HEK293 (cell line): Measurements from ENCODE around the gene RIN1.

Source experiments
- CTCF ChIA-PET: fragments of 350-600 bp; formaldehyde crosslinking; extraction: SDS; loops from one replicate; lab custom pipeline; 2021; ENCODE audit warnings: antibody characterized with exemption; lab: Yijun Ruan, JAX
- POLR2A ChIA-PET: fragments of 300-600 bp; formaldehyde crosslinking; extraction: SDS; loops from one replicate; lab custom pipeline; 2020; ENCODE audit warnings: antibody characterized with exemption, inconsistent platforms; lab: Yijun Ruan, JAX
- H3K27ac ChIP-seq: fragments of 200-500 bp; sonication (Bioruptor generic); 2 replicates; pipeline ENCODE4 v1.5.1; 2014; ENCODE audit warnings: low read depth, low read length, control low read depth, inconsistent platforms; ENCODE audit errors: extremely low read depth
- H3K36me3 ChIP-seq, 2 experiments: fragments of 200-500 bp in 1 of 2; sonication (Bioruptor generic) in 1 of 2; 1 replicate in 1 of 2; 2 replicates in 1 of 2; pipeline ENCODE4 v1.5.1; 2014 to 2017; ENCODE audit warnings: inconsistent platforms in 2 of 2, low read length in 2 of 2; ENCODE audit not compliant: control insufficient read depth in 2 of 2, insufficient read depth in 1 of 2
- H3K4me1 ChIP-seq: fragments of 200-500 bp; sonication (Bioruptor generic); 2 replicates; pipeline ENCODE4 v1.5.1; 2014; ENCODE audit warnings: mild to moderate bottlenecking, low read length, inconsistent platforms; ENCODE audit not compliant: control insufficient read depth, insufficient read depth
- H3K4me3 ChIP-seq: 2 replicates; pipeline ENCODE4 v1.5.1; 2011; ENCODE audit warnings: low read depth, mild to moderate bottlenecking, control low read depth, low read length, moderate library complexity
- H3K9me3 ChIP-seq: fragments of 200-500 bp; sonication (Bioruptor generic); 2 replicates; pipeline ENCODE4 v1.5.1; 2014; ENCODE audit warnings: low read depth, low read length, inconsistent platforms; ENCODE audit not compliant: control insufficient read depth, insufficient read depth
- CTCF ChIP-seq: fragments of 450-650 bp; formaldehyde crosslinking; IDR thresholded peaks from 2 replicates; pipeline ENCODE4 v1.5.1; 2016; ENCODE audit warnings: missing biosample characterization, missing genetic modification characterization
- HOXD13 ChIP-seq: sonication (generic); formaldehyde crosslinking; IDR thresholded peaks from 2 replicates; pipeline ENCODE4 v1.8.0; 2022; ENCODE audit warnings: missing genetic modification reagents, borderline replicate concordance
- KLF10 ChIP-seq: fragments of 450-650 bp; IDR thresholded peaks from 2 replicates; pipeline ENCODE4 v1.5.1; 2018; ENCODE audit warnings: missing biosample characterization, mild to moderate bottlenecking, missing genetic modification characterization
- KLF7 ChIP-seq: fragments of 450-650 bp; formaldehyde crosslinking; IDR thresholded peaks from 2 replicates; pipeline ENCODE4 v1.5.1; 2016; ENCODE audit warnings: missing biosample characterization, missing genetic modification characterization, borderline replicate concordance
- KLF8 ChIP-seq: fragments of 450-650 bp; formaldehyde crosslinking; IDR thresholded peaks from 2 replicates; pipeline ENCODE4 v1.5.1; 2016; ENCODE audit warnings: missing biosample characterization, missing genetic modification characterization
- RBAK ChIP-seq: fragments of 450-650 bp; formaldehyde crosslinking; IDR thresholded peaks from 2 replicates; pipeline ENCODE4 v1.5.1; 2016; ENCODE audit warnings: missing biosample characterization, missing genetic modification characterization
- YY1 ChIP-seq: fragments of 450-650 bp; formaldehyde crosslinking; IDR thresholded peaks from 2 replicates; pipeline ENCODE4 v1.5.1; 2018; ENCODE audit warnings: missing biosample characterization, missing genetic modification characterization
- ZBTB8A ChIP-seq: fragments of 450-650 bp; formaldehyde crosslinking; IDR thresholded peaks from 2 replicates; pipeline ENCODE4 v1.5.1; 2016; ENCODE audit warnings: missing biosample characterization, missing genetic modification characterization
- ZFP37 ChIP-seq: fragments of 450-650 bp; formaldehyde crosslinking; IDR thresholded peaks from 2 replicates; pipeline ENCODE4 v1.5.1; 2016; ENCODE audit warnings: missing biosample characterization, missing genetic modification characterization
- ZIC2 ChIP-seq: fragments of 450-650 bp; formaldehyde crosslinking; IDR thresholded peaks from 2 replicates; pipeline ENCODE4 v1.5.1; 2016; ENCODE audit warnings: missing biosample characterization, missing genetic modification characterization
- ZNF10 ChIP-seq: fragments of 450-650 bp; formaldehyde crosslinking; IDR thresholded peaks from 2 replicates; pipeline ENCODE4 v1.5.1; 2017; ENCODE audit warnings: missing biosample characterization, missing genetic modification characterization
- ZNF148 ChIP-seq: fragments of 450-650 bp; formaldehyde crosslinking; IDR thresholded peaks from 2 replicates; pipeline ENCODE4 v1.5.0; 2017; ENCODE audit warnings: missing biosample characterization, missing genetic modification characterization, borderline replicate concordance
- ZNF169 ChIP-seq: fragments of 450-650 bp; formaldehyde crosslinking; IDR thresholded peaks from 2 replicates; pipeline ENCODE4 v1.5.1; 2016; ENCODE audit warnings: missing biosample characterization, missing genetic modification characterization
- ZNF174 ChIP-seq: fragments of 450-650 bp; formaldehyde crosslinking; IDR thresholded peaks from 2 replicates; pipeline ENCODE4 v1.5.0; 2017; ENCODE audit warnings: missing biosample characterization, mild to moderate bottlenecking, missing genetic modification characterization
- ZNF211 ChIP-seq: fragments of 450-650 bp; formaldehyde crosslinking; IDR thresholded peaks from 2 replicates; pipeline ENCODE4 v1.5.1; 2016; ENCODE audit warnings: low read depth, missing biosample characterization, missing genetic modification characterization
- ZNF280C ChIP-seq: fragments of 450-650 bp; formaldehyde crosslinking; IDR thresholded peaks from 2 replicates; pipeline ENCODE4 v1.5.1; 2016; ENCODE audit warnings: missing biosample characterization, missing genetic modification characterization
- ZNF335 ChIP-seq: fragments of 450-650 bp; formaldehyde crosslinking; conservative IDR thresholded peaks from 2 replicates; pipeline ENCODE4 v1.5.1; 2016; ENCODE audit warnings: missing biosample characterization, missing genetic modification characterization
- ZNF366 ChIP-seq: fragments of 450-650 bp; formaldehyde crosslinking; conservative IDR thresholded peaks from 2 replicates; pipeline ENCODE4 v1.5.1; 2016; ENCODE audit warnings: missing biosample characterization, missing genetic modification characterization
- ZNF416 ChIP-seq: fragments of 450-650 bp; formaldehyde crosslinking; IDR thresholded peaks from 2 replicates; pipeline ENCODE4 v1.5.1; 2016; ENCODE audit warnings: missing biosample characterization, missing genetic modification characterization
- ZNF426 ChIP-seq: fragments of 450-650 bp; formaldehyde crosslinking; IDR thresholded peaks from 2 replicates; pipeline ENCODE4 v1.5.1; 2017; ENCODE audit warnings: missing biosample characterization, missing genetic modification characterization, mild to moderate bottlenecking, inconsistent platforms, moderate library complexity
- ZNF501 ChIP-seq: fragments of 450-650 bp; formaldehyde crosslinking; IDR thresholded peaks from 2 replicates; pipeline ENCODE4 v1.5.1; 2016; ENCODE audit warnings: missing biosample characterization, missing genetic modification characterization
- ZNF510 ChIP-seq: fragments of 450-650 bp; formaldehyde crosslinking; IDR thresholded peaks from 2 replicates; pipeline ENCODE4 v1.5.1; 2018; ENCODE audit warnings: mild to moderate bottlenecking, missing genetic modification characterization, missing biosample characterization; ENCODE audit not compliant: insufficient replicate concordance
- ZNF560 ChIP-seq: fragments of 450-650 bp; formaldehyde crosslinking; IDR thresholded peaks from 2 replicates; pipeline ENCODE4 v1.5.1; 2017; ENCODE audit warnings: missing biosample characterization, missing genetic modification characterization, borderline replicate concordance
- ZNF571 ChIP-seq: fragments of 450-650 bp; formaldehyde crosslinking; IDR thresholded peaks from 2 replicates; pipeline ENCODE4 v1.5.0; 2017; ENCODE audit warnings: missing biosample characterization, missing genetic modification characterization
- ZNF660 ChIP-seq: fragments of 450-650 bp; IDR thresholded peaks from 2 replicates; pipeline ENCODE4 v1.5.1; 2018; ENCODE audit warnings: missing biosample characterization, mild to moderate bottlenecking, missing genetic modification characterization

RIN1 gene

GRCh38 chr11:66288671-66289547 is 47.3 kb downstream of the RIN1 start, which contains the start of gene YIF1A (continued):
- TF ChIP-seq KLF8 (tag by site-specific recombination) (0 out of 2 replicates have a peak, but pooled peaks have one; percentile 8), ZIC2 (tag by site-specific recombination) (peak; percentile 32; the same call in 1 of the 2 replicates), ZNF148 (no peak), KLF10 (tag by site-specific recombination) (peak; percentile 15; the same call in 1 of the 2 replicates), ZNF366 (no peak), ZNF10 (peak; percentile 69; the same call in 1 of the 2 replicates), ZNF211 (no peak), ZNF416 (no peak), KLF7 (tag by site-specific recombination) (no peak), CTCF (tag by site-specific recombination) (peak; percentile 30; the same call in 1 of the 2 replicates), ZNF660 (peak; percentile 47; the same call in 1 of the 2 replicates), ZNF426 (tag by site-specific recombination) (no peak)

GRCh38 chr11:66287889-66288670 is 48.2 kb downstream of the RIN1 start:
- Histone ChIP-seq H3K4me3 (peak overlapping the region; percentile 79), H3K9me3 (no peaks in the 10 kb centered on the region), H3K27ac (peak overlapping the region; percentile 44; the same call in 1 of the 2 replicates), H3K4me1 (no peaks in the 10 kb centered on the region), H3K36me3 (peaks cover 0 to 29% of the 10 kb centered on the region in 2 experiments; a peak in 1 of 3 replicates)
- ChIA-PET CTCF (interaction anchor here (0.5 to 2.3 kb wide), 9 partner anchors 9 to 101 kb away, joined by 3 to 9 read pairs (median 5); partner anchors contain the start of gene RAB1B), POLR2A (interaction anchor here (0.7 to 1.8 kb wide), 8 partner anchors 8 to 192 kb away, joined by 3 to 13 read pairs (median 8); partner anchors contain the start of genes DPP3 and RAB1B)
- TF ChIP-seq ZNF280C (tag by site-specific recombination) = no peak
- TF ChIP-seq ZNF571 = no peak
- TF ChIP-seq KLF10 (tag by site-specific recombination) = no peak
- no peak for TF ChIP-seq ZNF169
- TF ChIP-seq RBAK (tag by site-specific recombination) = no peak
- no peak for TF ChIP-seq ZNF501
- TF ChIP-seq YY1 (tag by site-specific recombination) = no peak
- TF ChIP-seq ZNF174 (tag by site-specific recombination) = no peak
- TF ChIP-seq ZFP37 (tag by site-specific recombination) = no peak
- TF ChIP-seq HOXD13 (CRISPR knock-in tag) = no peak
- no peak for TF ChIP-seq KLF7 (tag by site-specific recombination)
- TF ChIP-seq ZBTB8A (tag by site-specific recombination) = no peak
- TF ChIP-seq ZNF510 (tag by site-specific recombination) = no peak
- TF ChIP-seq ZNF335 (tag by site-specific recombination) = no peak; the same call in 1 of the 2 replicates
- no peak for TF ChIP-seq ZNF560
